Trophoblast cell (in vitro differentiated cells and primary cell): ENCODE results near the gene RAG1.
A peak's percentile ranks its signal among the peaks of the same experiment; 100 is the strongest.

Experiments used
- DNase-seq, 2 donors: peaks; one replicate each; pipeline ENCODE4 v3.0.0-alpha.2; 2016
- H2AFZ ChIP-seq: 2 replicates; pipeline ENCODE4 v1.6.1; 2013; ENCODE audit warnings: low read length, moderate library complexity, mild to moderate bottlenecking; ENCODE audit not compliant: insufficient read depth, poor library complexity
- H2AK5ac ChIP-seq: 2 replicates; pipeline ENCODE4 v1.6.1; 2013; ENCODE audit warnings: mild to moderate bottlenecking, low read length
- H2BK120ac ChIP-seq: 2 replicates; pipeline ENCODE4 v1.6.1; 2013; ENCODE audit warnings: low read length, mild to moderate bottlenecking, moderate library complexity; ENCODE audit not compliant: insufficient read depth, poor library complexity
- H2BK12ac ChIP-seq: 2 replicates; pipeline ENCODE4 v1.6.1; 2013; ENCODE audit warnings: mild to moderate bottlenecking, low read length, moderate library complexity
- H2BK5ac ChIP-seq: 2 replicates; pipeline ENCODE4 v1.6.1; 2013; ENCODE audit warnings: low read length, low read depth, moderate library complexity, mild to moderate bottlenecking; ENCODE audit not compliant: poor library complexity
- H3K14ac ChIP-seq: 2 replicates; pipeline ENCODE4 v1.6.1; 2013; ENCODE audit warnings: mild to moderate bottlenecking, low read length
- H3K18ac ChIP-seq: 2 replicates; pipeline ENCODE4 v1.6.1; 2013; ENCODE audit warnings: mild to moderate bottlenecking, low read length
- H3K23ac ChIP-seq: 2 replicates; pipeline ENCODE4 v1.6.1; 2013; ENCODE audit warnings: low read length
- H3K27ac ChIP-seq: 2 replicates; pipeline ENCODE4 v1.5.1; 2013; ENCODE audit warnings: low read depth, mild to moderate bottlenecking, inconsistent platforms, low read length, moderate library complexity
- H3K27me3 ChIP-seq: 2 replicates; pipeline ENCODE4 v1.6.1; 2013; ENCODE audit warnings: inconsistent platforms, mild to moderate bottlenecking, low read length, moderate library complexity; ENCODE audit not compliant: insufficient read depth
- H3K36me3 ChIP-seq, 2 experiments: 1 replicate in 1 of 2; 2 replicates in 1 of 2; pipeline ENCODE4 v1.6.1; 2013; ENCODE audit warnings: low read length in 2 of 2, mild to moderate bottlenecking in 2 of 2, moderate library complexity in 1 of 2; ENCODE audit not compliant: insufficient read depth in 2 of 2, control insufficient read depth in 1 of 2
- H3K4ac ChIP-seq: 2 replicates; pipeline ENCODE4 v1.6.1; 2013; ENCODE audit warnings: low read depth, mild to moderate bottlenecking, low read length, moderate library complexity
- H3K4me1 ChIP-seq, 2 experiments: 1 replicate in 1 of 2; 2 replicates in 1 of 2; pipeline ENCODE4 v1.6.1; 2013; ENCODE audit warnings: low read length in 2 of 2, mild to moderate bottlenecking in 2 of 2, moderate library complexity in 1 of 2; ENCODE audit not compliant: insufficient read depth in 2 of 2, control insufficient read depth in 1 of 2
- H3K4me2 ChIP-seq: 2 replicates; pipeline ENCODE4 v1.6.1; 2013; ENCODE audit warnings: inconsistent platforms, mild to moderate bottlenecking, low read length, moderate library complexity
- H3K4me3 ChIP-seq: 2 replicates; pipeline ENCODE4 v1.5.1; 2013; ENCODE audit warnings: mild to moderate bottlenecking, low read depth, low read length, inconsistent platforms
- H3K79me1 ChIP-seq: one replicate; pipeline ENCODE4 v1.6.1; 2013; ENCODE audit warnings: low read length
- H3K79me2 ChIP-seq: 2 replicates; pipeline ENCODE4 v1.6.1; 2013; ENCODE audit warnings: low read length, mild to moderate bottlenecking; ENCODE audit not compliant: control insufficient read depth, insufficient read depth, poor library complexity
- H3K9ac ChIP-seq: 2 replicates; pipeline ENCODE4 v1.6.1; 2013; ENCODE audit warnings: mild to moderate bottlenecking, low read length
- H3K9me3 ChIP-seq: 2 replicates; pipeline ENCODE4 v1.6.1; 2013; ENCODE audit warnings: low read depth, mild to moderate bottlenecking, control low read depth, inconsistent platforms, low read length; ENCODE audit not compliant: insufficient read depth
- H4K12ac ChIP-seq: 2 replicates; pipeline ENCODE4 v1.6.1; 2013; ENCODE audit warnings: low read depth, mild to moderate bottlenecking, low read length, moderate library complexity
- H4K8ac ChIP-seq: 2 replicates; pipeline ENCODE4 v1.6.1; 2013; ENCODE audit warnings: low read depth, mild to moderate bottlenecking, low read length, moderate library complexity
- H4K91ac ChIP-seq: one replicate; pipeline ENCODE4 v1.6.1; 2013; ENCODE audit warnings: low read depth, mild to moderate bottlenecking, low read length, moderate library complexity
- WGBS: extraction: QIAGEN DNeasy Blood & Tissue Kit; methylation state at CpG from one replicate; pipeline ENCODE4 v1.1.7; 2013; ENCODE audit warnings: missing lambda C conversion rate; ENCODE audit not compliant: insufficient read length, insufficient coverage; ENCODE audit errors: extremely low coverage; 5-methylcytosine and 5-hydroxymethylcytosine counted together

Gene RAG1

GRCh38 chr11:36578458-36578857 lies 10.7 kb downstream of the RAG1 start:
- Histone ChIP-seq H3K4ac (no peak overlapping the region), H3K14ac (no peak overlapping the region), H3K27ac (no peak overlapping the region), H4K91ac (no peak overlapping the region), H3K9ac (no peak overlapping the region), H3K79me1 (no peaks in the 10 kb centered on the region), H2AFZ (no peak overlapping the region), H2BK120ac (no peak overlapping the region), H3K79me2 (no peaks in the 10 kb centered on the region), H3K23ac (no peak overlapping the region), H3K4me2 (no peak overlapping the region), H3K36me3 (peaks cover 0 to 2% of the 10 kb centered on the region in 2 experiments), H2BK5ac (no peak overlapping the region), H3K9me3 (peaks cover 6% of the 10 kb centered on the region), H3K4me3 (no peak overlapping the region), H2AK5ac (no peak overlapping the region), H3K18ac (no peak overlapping the region), H4K12ac (no peak overlapping the region), H2BK12ac (no peak overlapping the region), H3K27me3 (no peaks in the 10 kb centered on the region), H4K8ac (no peak overlapping the region), H3K4me1 (no peaks in the 10 kb centered on the region)
- DNase-seq: no peak
- no CpG with 5 or more reads among the region's 1 CpG for WGBS

- H2BK120ac ChIP-seq: no peak overlapping the region
- H3K18ac ChIP-seq: no peak overlapping the region
- H3K79me1 ChIP-seq: no peaks in the 10 kb centered on the region
- no peak overlapping the region for H3K14ac ChIP-seq
- H3K9me3 ChIP-seq: peaks cover 4% of the 10 kb centered on the region
- no CpG with 5 or more reads among the region's 2 CpGs for WGBS
- H3K23ac ChIP-seq: no peak overlapping the region
- H3K4me1 ChIP-seq: no peaks in the 10 kb centered on the region
- no peak for DNase-seq
- H4K91ac ChIP-seq: no peak overlapping the region
- H4K12ac ChIP-seq: no peak overlapping the region
- no peak overlapping the region for H2BK12ac ChIP-seq
- no peak overlapping the region for H3K4ac ChIP-seq
- no peak overlapping the region for H3K4me2 ChIP-seq
- H3K9ac ChIP-seq: no peak overlapping the region
- H4K8ac ChIP-seq: no peak overlapping the region
- no peak overlapping the region for H2AK5ac ChIP-seq
- no peak overlapping the region for H2AFZ ChIP-seq
- H3K36me3 ChIP-seq: no peaks in the 10 kb centered on the region
- no peak overlapping the region for H2BK5ac ChIP-seq
- H3K4me3 ChIP-seq: no peak overlapping the region
- H3K79me2 ChIP-seq: no peaks in the 10 kb centered on the region
- no peaks in the 10 kb centered on the region for H3K27me3 ChIP-seq
- no peak overlapping the region for H3K27ac ChIP-seq
Observed at GRCh38 chr11:36581536-36581935, 13.7 kb downstream of the RAG1 start.

- H3K23ac ChIP-seq: no peak overlapping the region
- no peaks in the 10 kb centered on the region for H3K36me3 ChIP-seq
- H3K4me3 ChIP-seq: no peak overlapping the region
- H2BK12ac ChIP-seq: no peak overlapping the region
- H3K14ac ChIP-seq: no peak overlapping the region
- H3K79me1 ChIP-seq: no peaks in the 10 kb centered on the region
- no CpG with 5 or more reads among the region's 3 CpGs for WGBS
- H2AK5ac ChIP-seq: no peak overlapping the region
- H2AFZ ChIP-seq: no peak overlapping the region
- DNase-seq: no peak
- no peaks in the 10 kb centered on the region for H3K79me2 ChIP-seq
- no peak overlapping the region for H3K9ac ChIP-seq
- no peak overlapping the region for H2BK120ac ChIP-seq
- no peak overlapping the region for H4K91ac ChIP-seq
- no peak overlapping the region for H4K8ac ChIP-seq
- H3K4me2 ChIP-seq: no peak overlapping the region
- H3K18ac ChIP-seq: no peak overlapping the region
- no peaks in the 10 kb centered on the region for H3K27me3 ChIP-seq
- H3K9me3 ChIP-seq: peaks cover 4% of the 10 kb centered on the region
- H3K27ac ChIP-seq: no peak overlapping the region
- H4K12ac ChIP-seq: peak overlapping the region; percentile 7
- no peak overlapping the region for H3K4ac ChIP-seq
- no peaks in the 10 kb centered on the region for H3K4me1 ChIP-seq
- no peak overlapping the region for H2BK5ac ChIP-seq
Observed at GRCh38 chr11:36583667-36584066, 15.9 kb downstream of the RAG1 start.

DNA sequence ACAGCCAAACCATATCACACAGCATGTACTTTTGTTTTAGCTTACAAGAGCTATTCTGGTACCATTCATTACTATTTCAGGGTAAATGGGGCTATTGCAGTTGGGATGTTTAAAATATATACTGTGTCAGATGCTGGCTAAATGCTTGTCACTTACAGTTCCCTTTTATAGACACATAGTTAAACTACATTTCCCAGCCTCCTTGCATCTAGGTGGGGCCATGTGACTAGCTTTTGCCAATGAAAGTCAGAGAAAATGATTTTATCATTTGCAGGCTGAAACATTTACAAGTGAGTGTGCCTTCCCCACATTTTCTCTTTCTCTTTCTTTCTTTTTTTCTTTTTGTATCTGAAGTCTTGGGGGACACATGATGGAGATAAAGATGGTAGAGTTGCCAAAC lies 18.7 kb downstream of the RAG1 start:
- Histone ChIP-seq H2AFZ (no peak overlapping the region), H3K36me3 (no peaks in the 10 kb centered on the region), H3K79me1 (no peaks in the 10 kb centered on the region), H3K4ac (no peak overlapping the region), H3K4me2 (no peak overlapping the region), H3K14ac (no peak overlapping the region), H3K18ac (no peak overlapping the region), H4K12ac (no peak overlapping the region), H4K91ac (no peak overlapping the region), H2BK5ac (no peak overlapping the region), H3K23ac (no peak overlapping the region), H3K79me2 (no peaks in the 10 kb centered on the region), H3K9me3 (no peaks in the 10 kb centered on the region), H4K8ac (no peak overlapping the region), H3K27me3 (no peaks in the 10 kb centered on the region), H3K4me3 (no peak overlapping the region), H2BK12ac (no peak overlapping the region), H3K27ac (no peak overlapping the region), H2BK120ac (no peak overlapping the region), H3K4me1 (no peaks in the 10 kb centered on the region), H3K9ac (no peak overlapping the region), H2AK5ac (no peak overlapping the region)
- DNase-seq: no peak
